GM13976 (cell line): ENCODE measurements around the gene TAF12.

Source experiments
- DNase-seq: peaks from one replicate; pipeline ENCODE4 v3.0.0; 2012; ENCODE audit warnings: low spot score
- CTCF ChIP-seq: IDR thresholded peaks from 2 replicates; pipeline ENCODE4 v1.5.1; 2012; ENCODE audit warnings: borderline replicate concordance, mild to moderate bottlenecking; ENCODE audit not compliant: insufficient read depth; ENCODE audit errors: extremely low read depth, missing control alignments, control extremely low read depth
- in situ Hi-C: fragments of 300-500 bp; cut with MboI; formaldehyde crosslinking; loops from one replicate; pipeline ENCODE4 v1.12.0; 2022; ENCODE audit warnings: low sequenced_read_pairs, mixed read lengths, inconsistent platforms; ENCODE audit not compliant: unreplicated experiment

TAF12 gene

DNA sequence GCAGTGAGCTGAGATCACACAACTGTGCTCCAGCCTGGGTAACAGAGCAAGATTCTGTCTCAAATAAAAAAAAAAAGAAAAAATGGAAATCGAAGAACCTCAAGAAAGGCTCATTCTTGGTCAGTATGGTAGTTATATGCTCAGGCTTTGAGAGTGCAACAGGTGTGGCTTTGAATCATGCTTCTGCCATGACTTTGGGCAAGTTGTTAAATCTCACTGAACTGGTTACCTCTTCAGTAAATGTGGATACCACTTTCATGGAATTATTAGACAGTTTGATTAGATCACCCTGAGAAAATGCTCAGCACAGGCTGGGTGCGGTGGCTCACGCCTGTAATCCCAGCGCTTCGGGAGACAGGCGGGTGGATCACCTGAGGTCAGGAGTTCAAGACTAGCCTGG is 77.1 kb downstream of the TAF12 start:
- in situ Hi-C loops = no loop called here
- DNase-seq = no peak
- no peak for TF ChIP-seq CTCF

DNA sequence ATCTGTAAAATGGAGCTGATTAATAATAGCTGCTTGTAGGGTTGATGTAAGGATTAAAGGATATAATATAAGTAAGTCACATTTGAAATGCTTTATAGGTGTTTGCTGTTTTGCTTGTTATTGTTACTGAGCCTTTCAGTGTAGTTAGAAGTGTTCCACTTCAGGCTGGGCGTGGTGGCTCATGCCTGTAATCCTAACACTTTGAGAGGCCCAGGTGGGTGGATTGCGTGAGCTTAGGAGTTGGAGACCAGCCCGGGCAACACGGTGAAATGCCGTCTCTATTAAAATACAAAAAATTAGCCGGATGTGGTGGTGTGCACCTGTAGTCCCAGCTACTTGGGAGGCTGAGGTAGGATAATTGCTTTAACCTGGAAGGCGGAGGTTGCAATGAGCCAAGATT is 77.8 kb downstream of the TAF12 start:
- DNase-seq = no peak
- TF ChIP-seq CTCF = no peak
- in situ Hi-C loops = no loop called here

DNA sequence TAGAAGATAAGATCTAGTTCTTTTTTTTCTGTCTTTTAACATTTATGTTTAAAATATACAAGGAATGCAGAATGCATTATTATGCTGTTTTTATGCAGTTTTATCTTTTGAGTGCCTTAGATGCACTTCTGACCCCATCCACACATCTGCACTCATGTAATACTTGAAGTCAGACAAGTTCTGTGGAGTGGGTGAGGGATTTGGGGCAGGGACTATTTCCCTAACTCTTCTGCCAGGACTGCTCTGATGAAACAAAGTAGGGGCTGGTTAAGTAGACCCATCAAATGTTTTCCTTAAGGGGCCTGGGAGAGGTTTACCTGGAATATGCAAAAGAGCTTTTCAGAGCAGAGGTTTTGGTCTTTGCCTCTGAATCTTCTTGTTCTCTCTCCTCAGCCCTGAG is 78.6 kb downstream of the TAF12 start:
- in situ Hi-C loops = no loop called here
- TF ChIP-seq CTCF = no peak

GRCh38 chr1:28560886-28561285 is 82.0 kb downstream of the TAF12 start:
- in situ Hi-C loops = no loop called here
- no peak for DNase-seq
- TF ChIP-seq CTCF = no peak

More for the DNA sequence above, 78.6 kb downstream of the TAF12 start:
- DNase-seq = no peak
